GM12878 (cell line): ENCODE measurements around the gene PSTPIP2. TPM values are rescaled to one million over a fixed set of nuclear protein-coding genes. Genes with fewer than 3 reads are reported as not detected.

ENCODE experiments used
- ATAC-seq: fragments of 200-7000 bp; cut with Tn5 transposase; 3 replicates; pipeline ENCODE4 v1.9.1; 2020; ENCODE audit warnings: mild to moderate bottlenecking, moderate library complexity
- BruUV-seq: library from RNA; stranded (reverse); fragments of 400-500 nt; replicated peaks from 2 replicates; lab custom pipeline; 2021; lab: Mats Ljungman, UMichigan
- CTCF ChIA-PET: fragments of 300-600 bp; sonication (Branson Sonifier 250); formaldehyde crosslinking; extraction: SDS; loops from one replicate; lab custom pipeline; 2021; ENCODE audit warnings: inconsistent platforms; lab: Yijun Ruan, JAX
- POLR2A ChIA-PET: fragments of 350-600 bp; formaldehyde crosslinking; extraction: SDS; loops from one replicate; lab custom pipeline; 2021; ENCODE audit warnings: inconsistent platforms; lab: Charles Lee
- RAD21 ChIA-PET: fragments of 300-600 bp; sonication (Branson Sonifier 250); formaldehyde crosslinking; loops from one replicate; lab custom pipeline; 2023; ENCODE audit warnings: antibody characterized with exemption; ENCODE audit not compliant: unreplicated experiment; lab: Charles Lee
- SMC1A ChIA-PET: fragments of 300-600 bp; sonication (Branson Sonifier 250); formaldehyde crosslinking; loops from one replicate; lab custom pipeline; 2023; ENCODE audit not compliant: unreplicated experiment, uncharacterized antibody; lab: Charles Lee
- DNase-seq: peaks from one replicate; pipeline ENCODE4 v3.0.0-alpha.2; 2011; ENCODE audit warnings: low read depth, low spot score
- FAIRE-seq: peaks from 3 replicates; lab custom pipeline; 2011; peaks lifted over from hg19 to GRCh38; lab: Jason Lieb, UNC
- H2AFZ ChIP-seq: 2 replicates; pipeline ENCODE4 v1.6.0; 2011; ENCODE audit warnings: low read depth, low read length, control low read depth; ENCODE audit not compliant: control insufficient read depth
- H3K27ac ChIP-seq: 2 replicates; pipeline ENCODE4 v1.5.1; 2011; ENCODE audit warnings: control low read depth; ENCODE audit not compliant: control insufficient read depth, insufficient read depth
- H3K27me3 ChIP-seq, 2 experiments: replicated peaks in 1 of 2; 2 replicates each; pipeline versions ENCODE4 v1.6.0 to v1.6.1; 2011; ENCODE audit warnings: low read length in 1 of 2; ENCODE audit not compliant: control insufficient read depth in 2 of 2, insufficient read depth in 2 of 2
- H3K36me3 ChIP-seq, 2 experiments: 2 replicates each; pipeline ENCODE4 v1.5.1; 2011; ENCODE audit warnings: low read length in 1 of 2; ENCODE audit not compliant: control insufficient read depth in 2 of 2, insufficient read depth in 2 of 2
- H3K4me1 ChIP-seq: 2 replicates; pipeline ENCODE4 v1.6.1; 2011; ENCODE audit warnings: mild to moderate bottlenecking, low read length, moderate library complexity, mixed read lengths; ENCODE audit not compliant: control insufficient read depth, insufficient read depth
- H3K4me2 ChIP-seq: 2 replicates; pipeline ENCODE4 v1.6.0; 2011; ENCODE audit warnings: control low read depth; ENCODE audit not compliant: control insufficient read depth, insufficient read depth
- H3K4me3 ChIP-seq: fragments of 200-600 bp; sonication (generic); 2 replicates; pipeline ENCODE4 v1.5.1; 2016
- H3K79me2 ChIP-seq: 2 replicates; pipeline ENCODE4 v1.6.0; 2011; ENCODE audit warnings: low read length; ENCODE audit not compliant: control insufficient read depth, insufficient read depth
- H3K9ac ChIP-seq: 2 replicates; pipeline ENCODE4 v1.8.0; 2011; ENCODE audit warnings: low read length, control low read depth, mixed read lengths; ENCODE audit not compliant: control insufficient read depth, insufficient read depth
- H3K9me3 ChIP-seq: replicated peaks from 3 replicates; pipeline ENCODE4 v1.5.1; 2011; ENCODE audit warnings: mild to moderate bottlenecking, low read length; ENCODE audit not compliant: control insufficient read depth, insufficient read depth
- H4K20me1 ChIP-seq: 2 replicates; pipeline ENCODE4 v1.6.0; 2011; ENCODE audit not compliant: control insufficient read depth, insufficient read depth
- FOXK2 ChIP-seq: fragments of 450-650 bp; IDR thresholded peaks from 2 replicates; pipeline ENCODE4 v1.6.1; 2017; ENCODE audit warnings: mild to moderate bottlenecking, moderate library complexity
- IKZF1 ChIP-seq: fragments of 450-650 bp; conservative IDR thresholded peaks from 2 replicates; pipeline ENCODE4 v1.6.1; 2017; ENCODE audit warnings: antibody characterized with exemption, mild to moderate bottlenecking
- IRF5 ChIP-seq: fragments of 450-650 bp; IDR thresholded peaks from 2 replicates; pipeline ENCODE4 v1.6.1; 2017; ENCODE audit warnings: borderline replicate concordance
- MLLT1 ChIP-seq: fragments of 450-650 bp; IDR thresholded peaks from 2 replicates; pipeline ENCODE4 v1.6.1; 2016; ENCODE audit warnings: mild to moderate bottlenecking
- MXI1 ChIP-seq: fragments of 150-350 bp; IDR thresholded peaks from 2 replicates; pipeline ENCODE4 v1.6.1; 2011; ENCODE audit warnings: low read depth, mild to moderate bottlenecking, inconsistent platforms, low read length, improper control_type of control experiment
- NRF1 ChIP-seq: conservative IDR thresholded peaks from 2 replicates; pipeline ENCODE4 v1.6.1; 2011; ENCODE audit warnings: mild to moderate bottlenecking, low read depth, low read length, improper control_type of control experiment
- PML ChIP-seq: IDR thresholded peaks from 2 replicates; pipeline ENCODE4 v1.6.1; 2012; ENCODE audit warnings: low read length, inconsistent platforms
- POLR2A ChIP-seq: IDR thresholded peaks from 2 replicates; pipeline ENCODE4 v1.6.1; 2011; ENCODE audit warnings: low read depth, mild to moderate bottlenecking, low read length
- RAD21 ChIP-seq: IDR thresholded peaks from 2 replicates; pipeline ENCODE4 v1.6.1; 2011; ENCODE audit warnings: mild to moderate bottlenecking, low read depth, low read length, moderate library complexity; ENCODE audit not compliant: insufficient read depth
- RBBP5 ChIP-seq: fragments of 200-600 bp; sonication (generic); conservative IDR thresholded peaks from 2 replicates; pipeline ENCODE4 v1.6.1; 2016
- REST ChIP-seq: IDR thresholded peaks from 2 replicates; pipeline ENCODE4 v1.6.1; 2012; ENCODE audit warnings: mild to moderate bottlenecking, low read depth, low read length
- RUNX3 ChIP-seq: IDR thresholded peaks from 2 replicates; pipeline ENCODE4 v1.6.1; 2012; ENCODE audit warnings: low read length, inconsistent platforms
- SMARCA5 ChIP-seq: fragments of 450-650 bp; IDR thresholded peaks from 2 replicates; pipeline ENCODE4 v1.6.1; 2017; ENCODE audit warnings: mild to moderate bottlenecking
- ZBTB40 ChIP-seq: fragments of 450-650 bp; IDR thresholded peaks from 2 replicates; pipeline ENCODE4 v1.6.1; 2016; ENCODE audit warnings: mild to moderate bottlenecking, moderate library complexity, borderline replicate concordance
- WGBS: methylation state at CpG from one replicate; pipeline ENCODE4 v1.1.6; 2016; ENCODE audit warnings: low lambda C conversion rate; ENCODE audit not compliant: insufficient replicate concordance, insufficient coverage; ENCODE audit errors: missing lambda C conversion rate; 5-methylcytosine and 5-hydroxymethylcytosine counted together
- in situ Hi-C: fragments of 300-500 bp; cut with MboI; formaldehyde crosslinking; loops from 9 replicates; pipeline ENCODE4 v1.14.3; 2018; ENCODE audit warnings: mixed read lengths
- intact Hi-C: fragments of 100-400 bp; cut with micrococcal nuclease; formaldehyde crosslinking; loops from one replicate; pipeline ENCODE4 v1.14.2; 2022; ENCODE audit not compliant: unreplicated experiment
- polyA plus RNA-seq, 11 experiments: library from polyadenylated mRNA; depleted of rRNA in 4 of 11; unstranded in 6 of 11; stranded (reverse) in 5 of 11; fragments of >200 nt; fragmentation: Nextera tagmentation in 4 of 11; fragmentation: Illumina TruSeq in 1 of 11; extraction: Ambion mirVana in 4 of 11; extraction: Trizol in 1 of 11; gene quantifications; 1 replicate in 1 of 11; 2 replicates in 10 of 11; pipeline versions ENCODE4 v1.2.1 to v1.2.3, GENCODE V29; 2011 to 2016; ENCODE audit warnings: inconsistent platforms in 2 of 11, missing spikeins in 2 of 11, low read depth in 1 of 11
- total RNA-seq, 4 experiments: library from RNA; depleted of rRNA in 3 of 4; stranded (reverse); fragments of >200 nt in 3 of 4; fragmentation: Illumina TruSeq in 1 of 4; extraction: Trizol in 1 of 4; gene quantifications; 2 replicates each; pipeline versions ENCODE4 v1.2.1 to v1.2.3, GENCODE V29; 2013 to 2021

PSTPIP2 gene
- total and polyA plus RNA-seq, 10 of the 15 experiments (the other 5 are each of a cell fraction or from before 2014, with no cell fraction given) = 0.69 to 38.4 (median 24.7) TPM

- ChIA-PET CTCF (interaction anchor here (0.7 to 0.9 kb wide), 2 partner anchors 9 to 14 kb away, joined by 3 read pairs; no protein-coding TSS in a partner anchor), RAD21 (interaction anchor here (1.4 kb wide), 1 partner anchor 269 kb away, joined by 3 read pairs; no protein-coding TSS in a partner anchor), SMC1A (no interaction called here), POLR2A (interaction anchor here (1.1 kb wide), 1 partner anchor 135 kb away, joined by 6 read pairs; no protein-coding TSS in a partner anchor)
- 98% methylated on average over 3 of the region's 3 CpGs for WGBS
- H3K27ac ChIP-seq = no peak overlapping the region
- no peak overlapping the region for H2AFZ ChIP-seq
- no peak for ATAC-seq
- H3K4me3 ChIP-seq = no peak overlapping the region
- DNase-seq = no peak
- H3K4me2 ChIP-seq = no peak overlapping the region
- TF ChIP-seq REST (no peak), IRF5 (no peak), RAD21 (no peak), SMARCA5 (no peak), PML (no peak), IKZF1 (no peak), RUNX3 (no peak), RBBP5 (no peak), FOXK2 (no peak), MLLT1 (no peak), ZBTB40 (no peak), POLR2A (no peak), MXI1 (no peak), NRF1 (no peak)
- no peaks in the 10 kb centered on the region for H4K20me1 ChIP-seq
- no peak overlapping the region for H3K9ac ChIP-seq
- no peaks in the 10 kb centered on the region for H3K9me3 ChIP-seq
- H3K36me3 ChIP-seq = peaks cover 5 to 19% of the 10 kb centered on the region in 2 experiments; a peak in 3 of 4 replicates
- intact Hi-C loops (no loop called here), in situ Hi-C loops (no loop called here)
- no peak for FAIRE-seq
- peaks cover 5% of the 10 kb centered on the region for H3K4me1 ChIP-seq
- no peaks in the 10 kb centered on the region for H3K27me3 ChIP-seq
- no peaks in the 10 kb centered on the region for H3K79me2 ChIP-seq
- BruUV-seq = no TSS peak
Observed at GRCh38 chr18:45935591-45936335, 136.3 kb downstream of the PSTPIP2 start.
